GM12878 (cell line): ENCODE measurements around the gene NIP7. TPM values are rescaled to one million over a fixed set of nuclear protein-coding genes. Genes with fewer than 3 reads are reported as not detected.

Experiments
- ATAC-seq: fragments of 200-7000 bp; cut with Tn5 transposase; 3 replicates; pipeline ENCODE4 v1.9.1; 2020; ENCODE audit warnings: mild to moderate bottlenecking, moderate library complexity
- BruUV-seq: library from RNA; stranded (reverse); fragments of 400-500 nt; replicated peaks from 2 replicates; lab custom pipeline; 2021; lab: Mats Ljungman, UMichigan
- CTCF ChIA-PET: fragments of 300-600 bp; sonication (Branson Sonifier 250); formaldehyde crosslinking; extraction: SDS; loops from one replicate; lab custom pipeline; 2021; ENCODE audit warnings: inconsistent platforms; lab: Yijun Ruan, JAX
- POLR2A ChIA-PET: fragments of 350-600 bp; formaldehyde crosslinking; extraction: SDS; loops from one replicate; lab custom pipeline; 2021; ENCODE audit warnings: inconsistent platforms; lab: Charles Lee
- RAD21 ChIA-PET: fragments of 300-600 bp; sonication (Branson Sonifier 250); formaldehyde crosslinking; loops from one replicate; lab custom pipeline; 2023; ENCODE audit warnings: antibody characterized with exemption; ENCODE audit not compliant: unreplicated experiment; lab: Charles Lee
- SMC1A ChIA-PET: fragments of 300-600 bp; sonication (Branson Sonifier 250); formaldehyde crosslinking; loops from one replicate; lab custom pipeline; 2023; ENCODE audit not compliant: unreplicated experiment, uncharacterized antibody; lab: Charles Lee
- DNase-seq: peaks from one replicate; pipeline ENCODE4 v3.0.0-alpha.2; 2011; ENCODE audit warnings: low read depth, low spot score
- FAIRE-seq: peaks from 3 replicates; lab custom pipeline; 2011; peaks lifted over from hg19 to GRCh38; lab: Jason Lieb, UNC
- H2AFZ ChIP-seq: 2 replicates; pipeline ENCODE4 v1.6.0; 2011; ENCODE audit warnings: low read depth, low read length, control low read depth; ENCODE audit not compliant: control insufficient read depth
- H3K27ac ChIP-seq: 2 replicates; pipeline ENCODE4 v1.5.1; 2011; ENCODE audit warnings: control low read depth; ENCODE audit not compliant: control insufficient read depth, insufficient read depth
- H3K27me3 ChIP-seq, 2 experiments: replicated peaks in 1 of 2; 2 replicates each; pipeline versions ENCODE4 v1.6.0 to v1.6.1; 2011; ENCODE audit warnings: low read length in 1 of 2; ENCODE audit not compliant: control insufficient read depth in 2 of 2, insufficient read depth in 2 of 2
- H3K36me3 ChIP-seq, 2 experiments: 2 replicates each; pipeline ENCODE4 v1.5.1; 2011; ENCODE audit warnings: low read length in 1 of 2; ENCODE audit not compliant: control insufficient read depth in 2 of 2, insufficient read depth in 2 of 2
- H3K4me1 ChIP-seq: 2 replicates; pipeline ENCODE4 v1.6.1; 2011; ENCODE audit warnings: mild to moderate bottlenecking, low read length, moderate library complexity, mixed read lengths; ENCODE audit not compliant: control insufficient read depth, insufficient read depth
- H3K4me2 ChIP-seq: 2 replicates; pipeline ENCODE4 v1.6.0; 2011; ENCODE audit warnings: control low read depth; ENCODE audit not compliant: control insufficient read depth, insufficient read depth
- H3K4me3 ChIP-seq: fragments of 200-600 bp; sonication (generic); 2 replicates; pipeline ENCODE4 v1.5.1; 2016
- H3K79me2 ChIP-seq: 2 replicates; pipeline ENCODE4 v1.6.0; 2011; ENCODE audit warnings: low read length; ENCODE audit not compliant: control insufficient read depth, insufficient read depth
- H3K9ac ChIP-seq: 2 replicates; pipeline ENCODE4 v1.8.0; 2011; ENCODE audit warnings: low read length, control low read depth, mixed read lengths; ENCODE audit not compliant: control insufficient read depth, insufficient read depth
- H3K9me3 ChIP-seq: replicated peaks from 3 replicates; pipeline ENCODE4 v1.5.1; 2011; ENCODE audit warnings: mild to moderate bottlenecking, low read length; ENCODE audit not compliant: control insufficient read depth, insufficient read depth
- H4K20me1 ChIP-seq: 2 replicates; pipeline ENCODE4 v1.6.0; 2011; ENCODE audit not compliant: control insufficient read depth, insufficient read depth
- ASH2L ChIP-seq: fragments of 300-600, 200-600 bp; sonication (generic); IDR thresholded peaks from 2 replicates; pipeline ENCODE4 v1.6.1; 2017; ENCODE audit warnings: low read depth, mild to moderate bottlenecking, borderline replicate concordance
- BACH1 ChIP-seq: fragments of 450-650 bp; IDR thresholded peaks from 2 replicates; pipeline ENCODE4 v1.6.1; 2017; ENCODE audit warnings: mild to moderate bottlenecking, borderline replicate concordance
- BMI1 ChIP-seq: fragments of 450-650 bp; IDR thresholded peaks from 2 replicates; pipeline ENCODE4 v1.6.1; 2016; ENCODE audit warnings: mild to moderate bottlenecking, moderate library complexity, borderline replicate concordance
- CEBPZ ChIP-seq: fragments of 150-350 bp; IDR thresholded peaks from 2 replicates; pipeline ENCODE4 v1.6.1; 2016; ENCODE audit warnings: low read depth, low read length
- CHD4 ChIP-seq: fragments of 200-600 bp; sonication (generic); IDR thresholded peaks from 2 replicates; pipeline ENCODE4 v1.6.1; 2016; ENCODE audit warnings: mild to moderate bottlenecking
- GATAD2B ChIP-seq: fragments of 450-650 bp; conservative IDR thresholded peaks from 2 replicates; pipeline ENCODE4 v1.6.1; 2017; ENCODE audit warnings: low read depth, mild to moderate bottlenecking, moderate library complexity
- HCFC1 ChIP-seq: fragments of 150-350 bp; IDR thresholded peaks from 2 replicates; pipeline ENCODE4 v1.6.1; 2014; ENCODE audit warnings: low read length
- JUNB ChIP-seq: IDR thresholded peaks from 2 replicates; pipeline ENCODE4 v1.6.1; 2016; ENCODE audit warnings: antibody characterized with exemption, mild to moderate bottlenecking
- MXI1 ChIP-seq: fragments of 150-350 bp; IDR thresholded peaks from 2 replicates; pipeline ENCODE4 v1.6.1; 2011; ENCODE audit warnings: low read depth, mild to moderate bottlenecking, inconsistent platforms, low read length, improper control_type of control experiment
- POLR2AphosphoS2 ChIP-seq: IDR thresholded peaks from 2 replicates; pipeline ENCODE4 v1.6.1; 2011; ENCODE audit warnings: low read depth, mild to moderate bottlenecking, low read length, improper control_type of control experiment, moderate library complexity
- REST ChIP-seq: IDR thresholded peaks from 2 replicates; pipeline ENCODE4 v1.6.1; 2012; ENCODE audit warnings: mild to moderate bottlenecking, low read depth, low read length
- RUNX3 ChIP-seq: IDR thresholded peaks from 2 replicates; pipeline ENCODE4 v1.6.1; 2012; ENCODE audit warnings: low read length, inconsistent platforms
- SUZ12 ChIP-seq: fragments of 200-600 bp; sonication (generic); IDR thresholded peaks from one replicate; pipeline ENCODE4 v1.6.1; 2018; ENCODE audit warnings: antibody characterized with exemption, mild to moderate bottlenecking; ENCODE audit not compliant: unreplicated experiment
- YBX1 ChIP-seq: fragments of 450-650 bp; IDR thresholded peaks from 2 replicates; pipeline ENCODE4 v1.6.1; 2016; ENCODE audit warnings: antibody characterized with exemption
- WGBS: methylation state at CpG from one replicate; pipeline ENCODE4 v1.1.6; 2016; ENCODE audit warnings: low lambda C conversion rate; ENCODE audit not compliant: insufficient replicate concordance, insufficient coverage; ENCODE audit errors: missing lambda C conversion rate; 5-methylcytosine and 5-hydroxymethylcytosine counted together
- in situ Hi-C: fragments of 300-500 bp; cut with MboI; formaldehyde crosslinking; loops from 9 replicates; pipeline ENCODE4 v1.14.3; 2018; ENCODE audit warnings: mixed read lengths
- intact Hi-C: fragments of 100-400 bp; cut with micrococcal nuclease; formaldehyde crosslinking; loops from one replicate; pipeline ENCODE4 v1.14.2; 2022; ENCODE audit not compliant: unreplicated experiment
- polyA plus RNA-seq, 11 experiments: library from polyadenylated mRNA; depleted of rRNA in 4 of 11; unstranded in 6 of 11; stranded (reverse) in 5 of 11; fragments of >200 nt; fragmentation: Nextera tagmentation in 4 of 11; fragmentation: Illumina TruSeq in 1 of 11; extraction: Ambion mirVana in 4 of 11; extraction: Trizol in 1 of 11; gene quantifications; 1 replicate in 1 of 11; 2 replicates in 10 of 11; pipeline versions ENCODE4 v1.2.1 to v1.2.3, GENCODE V29; 2011 to 2016; ENCODE audit warnings: inconsistent platforms in 2 of 11, missing spikeins in 2 of 11, low read depth in 1 of 11
- total RNA-seq, 4 experiments: library from RNA; depleted of rRNA in 3 of 4; stranded (reverse); fragments of >200 nt in 3 of 4; fragmentation: Illumina TruSeq in 1 of 4; extraction: Trizol in 1 of 4; gene quantifications; 2 replicates each; pipeline versions ENCODE4 v1.2.1 to v1.2.3, GENCODE V29; 2013 to 2021
- TF ChIP-seq, protein P1 (sequence below): fragments of 150-350 bp; IDR thresholded peaks from 2 replicates; pipeline ENCODE4 v1.6.1; 2014; ENCODE audit warnings: mild to moderate bottlenecking, low read depth, low read length
- TF ChIP-seq, protein P2 (sequence below): fragments of 450-650 bp; IDR thresholded peaks from 2 replicates; pipeline ENCODE4 v1.6.1; 2017; ENCODE audit warnings: mild to moderate bottlenecking

NIP7 gene
- total and polyA plus RNA-seq, 10 of the 15 experiments (the other 5 are each of a cell fraction or from before 2014, with no cell fraction given), result 18.8 to 62.9 (median 56.7) TPM

DNA sequence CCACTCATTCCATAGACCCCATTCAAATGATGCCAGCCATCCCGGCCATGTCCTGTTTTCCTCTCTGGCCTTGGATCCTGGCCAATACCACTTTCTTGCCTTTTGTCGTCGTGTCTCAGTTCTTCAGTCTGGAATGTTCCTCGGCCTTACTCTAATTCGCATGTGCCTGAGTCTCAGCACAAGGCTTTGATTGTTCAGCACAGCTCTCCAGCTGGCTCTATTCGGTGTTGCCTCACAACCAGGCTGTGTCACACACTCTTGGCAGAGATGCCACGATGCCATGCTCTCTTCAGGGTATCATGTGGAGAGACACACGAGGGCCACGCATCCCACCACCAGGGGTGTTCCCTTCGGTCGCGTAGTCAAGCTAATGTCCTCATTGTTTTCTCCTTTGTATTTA is 30.3 kb upstream of the NIP7 start:
- WGBS, result 95% methylated on average over 12 of the region's 12 CpGs
- no peak for FAIRE-seq
- BruUV-seq, result no TSS peak
- TF ChIP-seq YBX1, result no peak
- TF ChIP-seq, protein P1, sequence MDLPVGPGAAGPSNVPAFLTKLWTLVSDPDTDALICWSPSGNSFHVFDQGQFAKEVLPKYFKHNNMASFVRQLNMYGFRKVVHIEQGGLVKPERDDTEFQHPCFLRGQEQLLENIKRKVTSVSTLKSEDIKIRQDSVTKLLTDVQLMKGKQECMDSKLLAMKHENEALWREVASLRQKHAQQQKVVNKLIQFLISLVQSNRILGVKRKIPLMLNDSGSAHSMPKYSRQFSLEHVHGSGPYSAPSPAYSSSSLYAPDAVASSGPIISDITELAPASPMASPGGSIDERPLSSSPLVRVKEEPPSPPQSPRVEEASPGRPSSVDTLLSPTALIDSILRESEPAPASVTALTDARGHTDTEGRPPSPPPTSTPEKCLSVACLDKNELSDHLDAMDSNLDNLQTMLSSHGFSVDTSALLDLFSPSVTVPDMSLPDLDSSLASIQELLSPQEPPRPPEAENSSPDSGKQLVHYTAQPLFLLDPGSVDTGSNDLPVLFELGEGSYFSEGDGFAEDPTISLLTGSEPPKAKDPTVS, result no peak
- no peak for TF ChIP-seq ASH2L
- no peak for TF ChIP-seq BACH1
- no peak for TF ChIP-seq BMI1
- TF ChIP-seq, protein P2, sequence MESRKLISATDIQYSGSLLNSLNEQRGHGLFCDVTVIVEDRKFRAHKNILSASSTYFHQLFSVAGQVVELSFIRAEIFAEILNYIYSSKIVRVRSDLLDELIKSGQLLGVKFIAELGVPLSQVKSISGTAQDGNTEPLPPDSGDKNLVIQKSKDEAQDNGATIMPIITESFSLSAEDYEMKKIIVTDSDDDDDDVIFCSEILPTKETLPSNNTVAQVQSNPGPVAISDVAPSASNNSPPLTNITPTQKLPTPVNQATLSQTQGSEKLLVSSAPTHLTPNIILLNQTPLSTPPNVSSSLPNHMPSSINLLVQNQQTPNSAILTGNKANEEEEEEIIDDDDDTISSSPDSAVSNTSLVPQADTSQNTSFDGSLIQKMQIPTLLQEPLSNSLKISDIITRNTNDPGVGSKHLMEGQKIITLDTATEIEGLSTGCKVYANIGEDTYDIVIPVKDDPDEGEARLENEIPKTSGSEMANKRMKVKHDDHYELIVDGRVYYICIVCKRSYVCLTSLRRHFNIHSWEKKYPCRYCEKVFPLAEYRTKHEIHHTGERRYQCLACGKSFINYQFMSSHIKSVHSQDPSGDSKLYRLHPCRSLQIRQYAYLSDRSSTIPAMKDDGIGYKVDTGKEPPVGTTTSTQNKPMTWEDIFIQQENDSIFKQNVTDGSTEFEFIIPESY, result no peak
- TF ChIP-seq GATAD2B, result no peak
- no peak for TF ChIP-seq REST
- TF ChIP-seq HCFC1, result no peak
- TF ChIP-seq POLR2AphosphoS2, result no peak
- no peak for TF ChIP-seq CHD4
- no peak for TF ChIP-seq JUNB
- TF ChIP-seq CEBPZ, result no peak
- no peak for TF ChIP-seq SUZ12
- no peak for TF ChIP-seq MXI1
- no peak for TF ChIP-seq RUNX3

More for the DNA sequence above, 30.3 kb upstream of the NIP7 start:
- Histone ChIP-seq H3K4me1 (no peaks in the 10 kb centered on the region), H3K9me3 (no peaks in the 10 kb centered on the region), H3K4me2 (no peak overlapping the region), H2AFZ (no peak overlapping the region), H3K36me3 (no peaks in the 10 kb centered on the region), H3K27ac (no peak overlapping the region), H4K20me1 (no peaks in the 10 kb centered on the region), H3K27me3 (no peaks in the 10 kb centered on the region), H3K4me3 (no peak overlapping the region), H3K79me2 (peaks cover 22% of the 10 kb centered on the region), H3K9ac (no peak overlapping the region)
- POLR2A ChIA-PET, result no interaction called here
- CTCF ChIA-PET, result no interaction called here
- intact Hi-C loops, result no loop called here
- SMC1A ChIA-PET, result no interaction called here
- in situ Hi-C loops, result no loop called here
- RAD21 ChIA-PET, result no interaction called here
- no peak for DNase-seq
- no peak for ATAC-seq
